Muscle of back (tissue), 11 donors: ENCODE results near the gene CYP2C18. TPM values are rescaled to one million over a fixed set of nuclear protein-coding genes. Genes with fewer than 3 reads are reported as not detected.
"Not testable (repeated sequence)": the region's sequence is repeated elsewhere in the genome, so short reads cannot be mapped to it uniquely, and the experiment has no call there.

Source experiments
- DNase-seq, 3 donors: peaks; one replicate each; pipeline versions ENCODE4 v3.0.0 to v3.0.0-alpha.2; 2013
- polyA plus RNA-seq, 10 donors: library from polyadenylated mRNA; unstranded; fragments of 120-200 nt; gene quantifications; one replicate each; pipeline ENCODE4 v1.2.1, GENCODE V29; 2013; ENCODE audit not compliant: insufficient read length in 10 of 10

CYP2C18 gene
- polyA plus RNA-seq, 10 donors, result 0.08 to 0.34 (median 0.18) TPM; not detected in 7

- DNase-seq, result no peak
Measured at GRCh38 chr10:94738588-94738987, 55.1 kb downstream of the CYP2C18 start.

GRCh38 chr10:94747137-94747536, 63.6 kb downstream of the CYP2C18 start:
- no peak for DNase-seq

- no peak for DNase-seq
Measured at GRCh38 chr10:94747838-94748237, 64.3 kb downstream of the CYP2C18 start.

GRCh38 chr10:94757916-94758315, 74.4 kb downstream of the CYP2C18 start:
- DNase-seq, result no peak

- no peak for DNase-seq
Measured at GRCh38 chr10:94760586-94761178, 77.2 kb downstream of the CYP2C18 start.

- no peak for DNase-seq
Measured at GRCh38 chr10:94762393-94762792, 78.9 kb downstream of the CYP2C18 start, which contains the start of gene CYP2C19. Gene CYP2C19, plus strand, starts transcription at chr10:94762681. Its CDS starts 25 bp downstream, at chr10:94762706.

- DNase-seq, result not testable (repeated sequence)
Measured at GRCh38 chr10:94775425-94775824, 91.9 kb downstream of the CYP2C18 start.

GRCh38 chr10:94777886-94778458, 94.4 kb downstream of the CYP2C18 start:
- no peak for DNase-seq

GRCh38 chr10:94780844-94781243, 97.3 kb downstream of the CYP2C18 start:
- DNase-seq, result no peak

- no peak for DNase-seq
Measured at GRCh38 chr10:94784256-94784655, 100.7 kb downstream of the CYP2C18 start.

GRCh38 chr10:94785211-94785610, 101.7 kb downstream of the CYP2C18 start:
- no peak for DNase-seq

Other genes with a start within 250 kb of the CYP2C18 start
- 10 to 100 TPM in 6 of 10 donors, 1 to 10 TPM in 4; 5.2 to 14.5 (median 10.7) TPM for gene HELLS, start 137.9 kb upstream of the CYP2C18 start, polyA plus RNA-seq
- gene CYP2C19, start 79.0 kb downstream of the CYP2C18 start, polyA plus RNA-seq, result not detected